Activated CD8-positive, alpha-beta T cell treated with anti-CD3 and anti-CD28 coated beads, Interleukin-2, amount 10 ng/mL, durations not matched to agents 7 days and 5 days (primary cell): ENCODE results near the gene PGM1. TPM values are rescaled to one million over a fixed set of nuclear protein-coding genes. Genes with fewer than 3 reads are reported as not detected.
A peak's percentile ranks its signal among the peaks of the same experiment; 100 is the strongest.
"Not testable (repeated sequence)": the region's sequence is repeated elsewhere in the genome, so short reads cannot be mapped to it uniquely, and the experiment has no call there.

ENCODE experiments used
- ATAC-seq: fragments of 150-1000 bp; cut with Tn5 transposase; one replicate; pipeline ENCODE4 v1.10.0; 2021; ENCODE audit warnings: moderate library complexity
- CTCF ChIA-PET: fragments of 350-600 bp; sonication (Branson Sonifier 250); formaldehyde crosslinking; loops from one replicate; lab custom pipeline; 2021; ENCODE audit warnings: antibody characterized with exemption; lab: Charles Lee
- POLR2A ChIA-PET: fragments of 350-600 bp; sonication (Branson Sonifier 250); formaldehyde crosslinking; loops from one replicate; lab custom pipeline; 2021; ENCODE audit warnings: antibody characterized with exemption; lab: Charles Lee
- DNase-seq: peaks from one replicate; pipeline ENCODE4 v3.0.0-alpha.2; 2020
- H3K27ac Mint-ChIP-seq: one replicate; pipeline ENCODE4 v1.8.0; 2021; ENCODE audit warnings: mild to moderate bottlenecking, mixed read lengths
- H3K27me3 Mint-ChIP-seq: one replicate; pipeline ENCODE4 v1.8.0; 2021; ENCODE audit warnings: low read depth, mixed read lengths
- H3K36me3 Mint-ChIP-seq: one replicate; pipeline ENCODE4 v1.8.0; 2021; ENCODE audit warnings: low read depth, mixed read lengths
- H3K4me1 Mint-ChIP-seq: one replicate; pipeline ENCODE4 v1.8.0; 2021; ENCODE audit warnings: low read depth, mixed read lengths
- H3K4me3 Mint-ChIP-seq: one replicate; pipeline ENCODE4 v1.8.0; 2021; ENCODE audit warnings: mild to moderate bottlenecking, mixed read lengths
- H3K9me3 Mint-ChIP-seq: one replicate; pipeline ENCODE4 v1.8.0; 2022; ENCODE audit warnings: mixed read lengths; ENCODE audit not compliant: insufficient read depth
- total RNA-seq, 2 experiments: library from RNA; stranded (reverse); gene quantifications; one replicate each; pipeline ENCODE4 v1.2.3, GENCODE V29; 2021

Gene PGM1
- total RNA-seq, 2 experiments from 2014 or later, result 60.1 to 65.9 TPM

GRCh38 chr1:63572686-63573085 lies 20.5 kb upstream of the PGM1 start:
- H3K36me3 Mint-ChIP-seq, H3K4me3 Mint-ChIP-seq, DNase-seq, ATAC-seq, H3K9me3 Mint-ChIP-seq, H3K4me1 Mint-ChIP-seq, POLR2A ChIA-PET, H3K27me3 Mint-ChIP-seq, H3K27ac Mint-ChIP-seq: not testable (repeated sequence)
- CTCF ChIA-PET, result interaction anchor here (1.2 kb wide), 1 partner anchor 15 kb away, joined by 3 read pairs; no protein-coding TSS in a partner anchor

GRCh38 chr1:63574203-63574796 lies 18.9 kb upstream of the PGM1 start:
- ChIA-PET CTCF (interaction anchor here (0.9 kb wide), 1 partner anchor 17 kb away, joined by 3 read pairs; no protein-coding TSS in a partner anchor), POLR2A (interaction anchor here (0.6 kb wide), 1 partner anchor 77 kb away, joined by 3 read pairs; no protein-coding TSS in a partner anchor)
- H3K9me3 Mint-ChIP-seq, H3K36me3 Mint-ChIP-seq, H3K27me3 Mint-ChIP-seq, H3K4me1 Mint-ChIP-seq, H3K27ac Mint-ChIP-seq, DNase-seq, ATAC-seq, H3K4me3 Mint-ChIP-seq: not testable (repeated sequence)

- Mint-ChIP-seq H3K4me1 (no peaks in the 10 kb centered on the region), H3K36me3 (no peaks in the 10 kb centered on the region), H3K27ac (no peak overlapping the region), H3K4me3 (no peak overlapping the region), H3K27me3 (no peaks in the 10 kb centered on the region), H3K9me3 (peaks cover 7% of the 10 kb centered on the region)
- DNase-seq (no peak), ATAC-seq (no peak)
- ChIA-PET CTCF (interaction anchor here (0.9 to 1.6 kb wide), 6 partner anchors 10 to 562 kb away, joined by 3 to 5 read pairs (median 4); partner anchors contain the start of gene PGM1), POLR2A (interaction anchor here (1.0 kb wide), 1 partner anchor 18 kb away, joined by 3 read pairs; the partner anchor contains the start of gene PGM1)
These were observed 17.8 kb upstream of the PGM1 start for GRCh38 chr1:63575340-63575826.

GRCh38 chr1:63586326-63586725 lies 6.9 kb upstream of the PGM1 start:
- peaks cover 18% of the 10 kb centered on the region for H3K36me3 Mint-ChIP-seq
- H3K27me3 Mint-ChIP-seq, H3K27ac Mint-ChIP-seq, ATAC-seq, H3K9me3 Mint-ChIP-seq, H3K4me1 Mint-ChIP-seq, POLR2A ChIA-PET, CTCF ChIA-PET, H3K4me3 Mint-ChIP-seq, DNase-seq: not testable (repeated sequence)

GRCh38 chr1:63590166-63590560 lies 3.0 kb upstream of the PGM1 start:
- DNase-seq, result no peak
- peaks cover 22% of the 10 kb centered on the region for H3K4me1 Mint-ChIP-seq
- no peak overlapping the region for H3K27ac Mint-ChIP-seq
- ATAC-seq, result no peak
- no peaks in the 10 kb centered on the region for H3K27me3 Mint-ChIP-seq
- ChIA-PET POLR2A (no interaction called here), CTCF (interaction anchor here (1.1 kb wide), 1 partner anchor 14 kb away, joined by 4 read pairs; no protein-coding TSS in a partner anchor)
- H3K36me3 Mint-ChIP-seq, result peaks cover 23% of the 10 kb centered on the region
- no peaks in the 10 kb centered on the region for H3K9me3 Mint-ChIP-seq
- no peak overlapping the region for H3K4me3 Mint-ChIP-seq

GRCh38 chr1:63592536-63593302 lies 492 bp upstream of the PGM1 start:
- Mint-ChIP-seq H3K36me3 (peaks cover 30% of the 10 kb centered on the region), H3K4me3 (peak overlapping the region; percentile 98), H3K9me3 (no peaks in the 10 kb centered on the region), H3K27ac (peak overlapping the region; percentile 98), H3K4me1 (peaks cover 37% of the 10 kb centered on the region), H3K27me3 (no peaks in the 10 kb centered on the region)
- POLR2A ChIA-PET, result interaction anchor here (0.6 to 1.2 kb wide), 3 partner anchors 17 to 225 kb away, joined by 3 to 4 read pairs (median 4); partner anchors contain the start of gene ALG6
- CTCF ChIA-PET, result interaction anchor here (1.1 kb wide), 2 partner anchors 17 to 32 kb away, joined by 3 read pairs; no protein-coding TSS in a partner anchor
- DNase-seq (no peak), ATAC-seq (no peak)

- Mint-ChIP-seq H3K4me3 (peak overlapping the region; percentile 98), H3K4me1 (peaks cover 34% of the 10 kb centered on the region), H3K36me3 (peaks cover 30% of the 10 kb centered on the region), H3K27ac (peak overlapping the region; percentile 98), H3K27me3 (no peaks in the 10 kb centered on the region), H3K9me3 (no peaks in the 10 kb centered on the region)
- peak; percentile 73 for ATAC-seq
- POLR2A ChIA-PET, result interaction anchor here (0.7 kb wide), 2 partner anchors 226 to 349 kb away, joined by 3 to 4 read pairs; partner anchors contain the start of gene ALG6
- CTCF ChIA-PET, result no interaction called here
- DNase-seq, result peak; percentile 86
These were observed 835 bp downstream of the PGM1 start for GRCh38 chr1:63593886-63594605.

GRCh38 chr1:63595435-63595834 lies 2.2 kb downstream of the PGM1 start:
- no peak for ATAC-seq
- POLR2A ChIA-PET, result no interaction called here
- Mint-ChIP-seq H3K9me3 (no peaks in the 10 kb centered on the region), H3K4me1 (peaks cover 34% of the 10 kb centered on the region), H3K27me3 (no peaks in the 10 kb centered on the region), H3K36me3 (peaks cover 32% of the 10 kb centered on the region), H3K4me3 (peak overlapping the region; percentile 30), H3K27ac (no peak overlapping the region)
- no peak for DNase-seq
- CTCF ChIA-PET, result interaction anchor here (1.0 kb wide), 1 partner anchor 13 kb away, joined by 3 read pairs; no protein-coding TSS in a partner anchor

- POLR2A ChIA-PET, result no interaction called here
- Mint-ChIP-seq H3K36me3 (peaks cover 32% of the 10 kb centered on the region), H3K27me3 (no peaks in the 10 kb centered on the region), H3K4me3 (no peak overlapping the region), H3K9me3 (no peaks in the 10 kb centered on the region), H3K27ac (no peak overlapping the region), H3K4me1 (peaks cover 18% of the 10 kb centered on the region)
- CTCF ChIA-PET, result no interaction called here
- DNase-seq, result peak; percentile 7
- ATAC-seq, result no peak
These were observed 6.6 kb downstream of the PGM1 start for GRCh38 chr1:63599799-63600198.

GRCh38 chr1:63600248-63600647 lies 7.0 kb downstream of the PGM1 start:
- no peaks in the 10 kb centered on the region for H3K27me3 Mint-ChIP-seq
- peaks cover 16% of the 10 kb centered on the region for H3K4me1 Mint-ChIP-seq
- no peaks in the 10 kb centered on the region for H3K9me3 Mint-ChIP-seq
- CTCF ChIA-PET, result no interaction called here
- H3K36me3 Mint-ChIP-seq, result peaks cover 31% of the 10 kb centered on the region
- H3K4me3 Mint-ChIP-seq, result no peak overlapping the region
- ATAC-seq (no peak), DNase-seq (peak; percentile 7)
- POLR2A ChIA-PET, result no interaction called here
- H3K27ac Mint-ChIP-seq, result no peak overlapping the region

GRCh38 chr1:63601061-63601460 lies 7.8 kb downstream of the PGM1 start:
- H3K27ac Mint-ChIP-seq, result no peak overlapping the region
- POLR2A ChIA-PET, result no interaction called here
- CTCF ChIA-PET, result no interaction called here
- peaks cover 8% of the 10 kb centered on the region for H3K4me1 Mint-ChIP-seq
- DNase-seq, result peak; percentile 2
- H3K27me3 Mint-ChIP-seq, result no peaks in the 10 kb centered on the region
- peaks cover 25% of the 10 kb centered on the region for H3K36me3 Mint-ChIP-seq
- ATAC-seq, result no peak
- H3K9me3 Mint-ChIP-seq, result no peaks in the 10 kb centered on the region
- H3K4me3 Mint-ChIP-seq, result no peak overlapping the region
